SW 1271 (cell line): ENCODE results near the gene CEND1.

Source experiments
- DNase-seq, 2 experiments: peaks; one replicate each; lab custom pipeline; 2025; lab: John Stamatoyannopoulos, UW

The CEND1 gene

DNA sequence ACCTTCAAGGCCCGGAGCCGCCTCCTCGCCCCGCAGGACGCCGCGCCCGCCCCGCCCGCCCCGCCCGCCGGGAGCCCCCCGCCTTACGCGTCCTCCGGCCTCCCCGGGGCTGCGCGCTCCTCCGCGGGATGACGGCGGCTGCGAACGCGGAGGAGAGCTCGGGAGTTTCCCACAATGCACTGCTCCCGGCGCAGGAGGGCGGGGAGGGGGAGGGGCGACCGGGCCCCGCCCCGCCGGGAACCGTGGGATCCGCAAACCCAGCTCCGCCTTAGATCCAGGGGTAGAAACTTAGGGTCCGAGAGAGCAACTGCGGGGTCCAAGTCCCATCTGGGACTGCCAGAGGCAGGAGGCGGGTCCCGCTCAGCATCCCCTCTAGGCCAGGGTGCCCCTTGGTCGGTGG is at the start of gene CEND1:
Gene CEND1, minus strand, starts transcription at position 148 of the 400 bp plus-strand sequence. CDS start 1,514 bp downstream, outside the sequence.
- peak in 1 of 2 experiments; percentile 14 for DNase-seq

DNA sequence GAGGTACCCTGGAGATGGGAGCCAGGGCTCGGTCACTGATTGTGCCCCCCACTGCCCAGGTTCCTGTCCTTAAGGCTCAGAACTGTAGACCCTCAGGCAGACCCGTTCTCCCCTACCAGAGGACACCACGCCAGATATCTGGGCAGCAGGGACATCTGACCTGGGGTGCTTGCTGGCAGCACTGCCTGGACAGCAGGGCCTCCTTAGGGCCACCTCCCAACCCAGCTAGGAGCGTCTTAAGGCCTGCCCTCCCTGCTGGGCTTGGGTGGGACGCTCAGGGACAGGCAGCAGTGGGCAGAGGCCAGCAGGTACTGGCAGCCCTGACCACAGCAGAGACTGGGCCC is 49.4 kb upstream of the CEND1 start:
- no peak for DNase-seq

- peak in 1 of 2 experiments; percentile 64 for DNase-seq
Measured at GRCh38 chr11:838441-839279, 48.8 kb upstream of the CEND1 start.

DNA sequence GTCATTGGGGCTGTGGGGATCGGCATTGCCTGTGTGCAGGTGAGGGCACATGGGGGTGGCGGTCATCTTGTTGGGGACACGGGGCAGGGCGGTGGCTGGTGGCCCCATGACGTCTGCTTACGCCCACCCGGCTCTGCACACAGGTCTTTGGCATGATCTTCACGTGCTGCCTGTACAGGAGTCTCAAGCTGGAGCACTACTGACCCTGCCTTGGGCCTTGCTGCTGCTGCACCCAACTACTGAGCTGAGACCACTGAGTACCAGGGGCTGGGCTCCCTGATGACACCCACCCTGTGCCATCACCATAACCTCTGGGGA is 48.1 kb upstream of the CEND1 start:
- no peak for DNase-seq

GRCh38 chr11:837189-837989 is 47.5 kb upstream of the CEND1 start:
- no peak for DNase-seq

- no peak for DNase-seq
Measured at GRCh38 chr11:836700-837099, 46.8 kb upstream of the CEND1 start.

- DNase-seq: no peak
Measured at GRCh38 chr11:836274-836673, 46.4 kb upstream of the CEND1 start.

- DNase-seq: peak; percentile 94 to 95
Measured at GRCh38 chr11:834371-835316, 44.8 kb upstream of the CEND1 start.

- no peak for DNase-seq
Measured at GRCh38 chr11:833849-834311, 44.0 kb upstream of the CEND1 start.

- no peak for DNase-seq
Measured at GRCh38 chr11:833114-833791, 43.4 kb upstream of the CEND1 start.

DNA sequence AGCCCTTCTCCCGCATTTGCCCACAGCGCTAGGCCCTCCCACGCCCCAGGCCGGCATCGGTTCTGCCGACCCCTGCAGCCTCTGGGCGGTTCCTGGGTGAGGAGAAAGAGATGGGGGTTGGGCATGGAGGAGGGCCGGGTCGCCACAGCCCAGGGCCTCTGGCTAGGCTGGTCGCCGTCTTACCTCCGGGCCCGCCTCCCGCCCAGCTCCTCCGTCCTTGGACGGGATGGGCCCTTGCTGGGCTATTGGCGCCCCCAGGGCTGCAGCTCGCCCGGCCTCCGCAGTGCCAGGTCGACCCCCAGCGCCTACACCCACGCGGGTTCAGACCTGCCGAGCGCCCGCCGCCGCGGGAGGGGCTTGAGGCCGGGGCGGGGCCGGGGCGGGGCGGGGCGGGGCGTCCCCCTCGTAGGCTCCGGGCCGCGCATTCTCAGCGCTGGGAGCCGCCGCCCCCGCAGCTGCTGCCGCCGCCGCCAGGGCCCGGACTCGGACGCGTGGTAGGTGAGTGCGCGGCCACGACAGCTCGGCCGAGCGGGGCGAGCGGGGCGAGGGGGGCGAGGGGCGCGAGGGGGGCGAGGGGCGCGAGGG is 42.7 kb upstream of the CEND1 start, which contains the start of gene CD151:
Gene CD151, plus strand, starts transcription at position 424 of the 585 bp plus-strand sequence. CDS start 3,118 bp downstream, outside the sequence.
- peak in 1 of 2 experiments; percentile 67 for DNase-seq

- no peak for DNase-seq
Measured at GRCh38 chr11:831961-832528, 42.2 kb upstream of the CEND1 start.

DNA sequence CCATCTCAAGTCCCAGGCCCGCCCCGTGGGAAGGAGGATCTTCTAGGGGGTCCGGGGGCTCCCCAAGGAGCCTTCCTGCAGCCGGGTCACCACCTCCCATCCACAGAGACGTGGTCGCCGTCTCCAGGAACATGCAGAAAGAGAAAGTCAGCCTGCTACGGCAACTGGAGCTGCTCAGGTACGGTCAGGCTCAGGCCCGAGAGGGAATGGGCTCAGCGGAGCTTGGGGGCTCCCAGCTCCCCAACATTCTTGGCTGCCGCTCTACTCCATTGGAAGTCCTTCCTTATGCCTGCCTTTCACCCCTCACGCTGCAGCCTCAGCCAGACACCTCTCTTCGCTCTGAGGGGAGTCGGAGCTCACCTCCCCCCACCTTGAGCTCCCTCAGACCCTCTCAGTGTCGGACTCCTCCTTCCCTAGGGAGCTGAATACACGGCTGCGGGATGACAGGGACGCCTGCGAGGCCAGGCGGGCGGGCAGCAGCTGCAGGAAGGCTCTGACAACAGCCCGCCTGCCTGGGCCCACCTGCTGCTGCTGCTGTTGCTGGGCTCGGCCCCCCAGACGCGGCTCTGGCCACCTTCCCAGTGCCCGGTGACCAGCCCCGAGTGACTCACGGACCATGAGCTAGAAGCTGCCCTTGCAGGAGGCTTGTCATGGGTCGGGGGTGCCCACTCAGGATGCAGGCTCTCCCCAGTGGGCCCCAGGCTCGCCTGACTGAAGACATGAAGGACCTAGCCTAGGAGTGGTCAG is 41.4 kb upstream of the CEND1 start:
- no peak for DNase-seq

DNA sequence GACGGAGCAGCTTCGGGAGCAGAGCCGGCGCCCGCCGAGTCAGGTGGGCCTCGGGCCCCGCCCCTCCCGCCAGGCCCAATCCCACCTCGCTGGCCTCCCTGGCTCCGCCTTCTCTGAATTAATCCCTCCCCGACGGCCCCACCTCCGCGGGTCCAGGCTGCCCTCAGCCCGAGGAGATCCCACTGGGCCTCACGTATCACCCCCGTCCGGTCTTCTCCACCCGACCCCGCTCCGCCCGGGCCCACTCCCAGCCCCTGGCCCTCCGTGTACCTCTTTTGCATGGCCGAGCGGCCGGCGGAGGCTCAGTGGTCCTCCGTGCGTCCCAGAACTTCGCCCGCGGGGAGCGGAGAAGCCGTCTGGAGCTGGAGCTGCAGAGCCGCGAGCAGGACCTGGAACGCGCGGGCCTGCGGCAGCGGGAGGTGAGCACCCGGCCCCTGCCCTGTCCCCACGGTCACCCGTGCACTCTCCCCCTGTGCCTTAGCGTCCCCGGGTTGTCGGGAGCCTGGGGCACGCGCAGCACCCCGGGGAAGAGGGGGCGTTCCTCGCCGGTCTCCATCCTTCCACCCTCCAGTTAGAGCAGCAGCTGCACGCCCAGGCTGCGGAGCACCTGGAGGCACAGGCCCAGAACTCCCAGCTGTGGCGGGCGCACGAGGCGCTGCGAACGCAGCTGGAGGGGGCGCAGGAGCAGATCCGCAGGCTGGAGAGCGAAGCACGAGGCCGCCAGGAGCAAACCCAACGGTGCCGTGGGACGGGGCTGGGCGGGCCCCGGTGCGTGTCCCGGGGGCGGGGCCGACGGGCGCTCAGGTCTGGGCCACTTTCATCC is 40.6 kb upstream of the CEND1 start:
- no peak for DNase-seq

GRCh38 chr11:829847-830294 is 40.0 kb upstream of the CEND1 start:
- DNase-seq: no peak

DNA sequence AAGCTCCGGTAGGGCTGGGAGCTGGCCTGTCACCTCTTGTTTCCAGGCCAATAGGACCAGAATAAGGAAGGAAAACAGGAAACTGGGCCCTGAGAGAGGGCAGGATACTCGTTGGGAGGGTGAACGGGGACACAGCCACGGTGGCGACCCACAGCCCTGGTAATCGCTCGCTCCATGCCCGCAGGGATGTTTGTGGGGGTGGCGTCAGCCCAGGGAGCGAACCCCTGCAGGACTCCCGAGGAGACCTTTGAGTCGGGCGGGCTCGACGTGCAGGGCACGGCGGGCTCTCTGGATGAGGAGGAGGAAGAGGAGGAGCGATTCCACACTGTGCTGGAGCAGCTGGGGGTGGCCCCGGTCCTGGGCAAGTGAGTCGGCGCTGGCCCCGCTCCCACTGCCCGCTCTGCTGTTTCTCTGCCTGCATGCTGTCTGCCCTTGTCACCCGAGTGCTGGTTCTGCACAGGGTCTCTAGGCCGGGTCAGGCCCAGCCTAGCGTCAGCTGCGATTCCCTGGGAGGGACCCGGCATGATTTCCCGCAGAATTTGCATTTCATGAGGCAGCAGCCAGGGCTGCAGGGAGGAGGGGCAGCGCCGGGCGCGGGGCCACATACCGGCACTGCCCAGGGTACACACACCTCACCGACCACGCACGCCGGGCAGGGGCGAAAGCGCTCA is 39.4 kb upstream of the CEND1 start:
- DNase-seq: no peak

DNA sequence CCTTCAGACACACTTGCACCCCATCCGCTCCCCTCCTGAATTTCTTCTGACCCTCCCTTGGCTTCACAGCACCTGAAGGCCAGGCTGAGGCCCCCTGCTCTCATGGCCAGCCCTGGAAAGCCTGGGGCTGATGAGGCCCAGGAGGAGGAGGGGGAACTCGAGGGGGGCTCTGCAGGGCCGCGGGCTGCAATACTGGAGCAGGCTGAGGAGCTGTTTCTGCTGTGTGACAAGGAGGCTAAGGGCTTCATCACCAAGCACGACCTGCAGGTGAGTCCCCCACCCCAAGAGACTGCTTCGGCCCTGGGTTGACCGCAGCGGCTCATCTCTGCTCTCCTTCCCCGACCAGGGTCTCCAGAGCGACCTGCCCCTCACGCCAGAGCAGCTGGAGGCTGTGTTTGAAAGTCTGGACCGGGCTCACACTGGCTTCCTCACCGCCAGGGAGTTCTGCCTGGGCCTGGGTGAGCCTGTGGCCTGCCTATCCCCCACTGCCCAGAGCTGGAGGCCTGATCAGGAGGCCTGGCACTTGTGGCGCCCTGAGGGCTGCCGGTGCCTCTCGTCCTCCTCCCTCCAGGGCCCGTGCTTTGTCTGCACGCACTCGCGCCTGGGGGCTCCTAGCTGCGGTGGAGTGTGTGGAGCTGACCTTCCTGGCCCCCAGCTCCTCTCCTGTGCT is 38.8 kb upstream of the CEND1 start:
- DNase-seq: no peak

- no peak for DNase-seq
Measured at GRCh38 chr11:827897-828192, 38.0 kb upstream of the CEND1 start, which contains the start of gene CRACR2B. Gene CRACR2B, plus strand, starts transcription at chr11:827919. Its CDS starts 689 bp downstream, at chr11:828608.
